HepG2 (cell line): ENCODE results near the gene TNFSF12. TPM values are rescaled to one million over a fixed set of nuclear protein-coding genes. Genes with fewer than 3 reads are reported as not detected.

Experiments
- ARNT2 ChIP-seq: sonication (generic); formaldehyde crosslinking; IDR thresholded peaks from 2 replicates; pipeline ENCODE4 v1.8.0; 2022; ENCODE audit warnings: mild to moderate bottlenecking, low read depth, missing genetic modification reagents, moderate library complexity
- BRCA1 ChIP-seq: sonication (generic); formaldehyde crosslinking; IDR thresholded peaks from 2 replicates; pipeline ENCODE4 v1.4.0; 2020; ENCODE audit warnings: missing genetic modification reagents
- GABPA ChIP-seq, 2 experiments: IDR thresholded peaks; 2 replicates each; pipeline ENCODE4 v1.6.1; 2011 to 2016; ENCODE audit warnings: low read depth in 2 of 2, low read length in 1 of 2, missing biosample characterization in 1 of 2, missing genetic modification characterization in 1 of 2
- JUNB ChIP-seq: sonication (generic); formaldehyde crosslinking; IDR thresholded peaks from 2 replicates; pipeline ENCODE4 v1.8.0; 2022; ENCODE audit warnings: missing genetic modification reagents, mild to moderate bottlenecking, borderline replicate concordance
- KIAA2018 ChIP-seq: sonication (generic); formaldehyde crosslinking; IDR thresholded peaks from 2 replicates; pipeline ENCODE4 v1.5.0; 2020; ENCODE audit warnings: mild to moderate bottlenecking, missing genetic modification reagents, borderline replicate concordance
- MED1 ChIP-seq: sonication (generic); formaldehyde crosslinking; IDR thresholded peaks from 2 replicates; pipeline ENCODE4 v1.4.0; 2020; ENCODE audit warnings: missing genetic modification reagents
- MEIS2 ChIP-seq: sonication (generic); formaldehyde crosslinking; IDR thresholded peaks from 2 replicates; pipeline ENCODE4 v1.9.0; 2021; ENCODE audit warnings: mild to moderate bottlenecking, missing genetic modification reagents
- TAF1 ChIP-seq: sonication (generic); formaldehyde crosslinking; IDR thresholded peaks from 2 replicates; pipeline ENCODE4 v1.4.0; 2020; ENCODE audit warnings: missing genetic modification reagents
- TCF7 ChIP-seq: sonication (generic); IDR thresholded peaks from 2 replicates; pipeline ENCODE4 v1.6.1; 2016; ENCODE audit warnings: antibody characterized with exemption, low read depth
- ZBTB21 ChIP-seq: sonication (generic); formaldehyde crosslinking; IDR thresholded peaks from 2 replicates; pipeline ENCODE4 v1.4.0; 2020; ENCODE audit warnings: missing genetic modification reagents
- ZNF263 ChIP-seq: sonication (generic); formaldehyde crosslinking; IDR thresholded peaks from 2 replicates; pipeline ENCODE4 v1.4.0; 2020; ENCODE audit warnings: missing genetic modification reagents
- ZNF605 ChIP-seq: sonication (generic); formaldehyde crosslinking; IDR thresholded peaks from 2 replicates; pipeline ENCODE4 v1.8.0; 2022; ENCODE audit warnings: mild to moderate bottlenecking, missing genetic modification reagents
- polyA plus RNA-seq, 8 experiments: library from polyadenylated mRNA; depleted of rRNA in 3 of 8; stranded (reverse) in 7 of 8; unstranded in 1 of 8; fragments of >200 nt; fragmentation: Illumina TruSeq in 4 of 8; extraction: Trizol in 4 of 8; gene quantifications; 2 replicates each; pipeline versions ENCODE4 v1.2.1 to v1.2.3, GENCODE V29; 2011 to 2016; ENCODE audit warnings: low read depth in 4 of 8, missing spikeins in 1 of 8, mixed read lengths in 1 of 8; ENCODE audit not compliant: insufficient read depth in 1 of 8
- total RNA-seq, 5 experiments: library from RNA; depleted of rRNA; stranded (reverse); fragments of >200 nt; fragmentation: Illumina TruSeq; extraction: Trizol; gene quantifications; 2 replicates each; pipeline ENCODE4 v1.2.3, GENCODE V29; 2016; ENCODE audit warnings: low read depth in 1 of 5
- TF ChIP-seq, protein P1 (sequence below): sonication (generic); formaldehyde crosslinking; IDR thresholded peaks from 2 replicates; pipeline ENCODE4 v1.4.0; 2020; ENCODE audit warnings: missing genetic modification reagents
- TF ChIP-seq, protein P2 (sequence below): sonication (generic); formaldehyde crosslinking; IDR thresholded peaks from 2 replicates; pipeline ENCODE4 v1.5.0; 2020; ENCODE audit warnings: mild to moderate bottlenecking, missing genetic modification reagents
- TF ChIP-seq, protein P3 (sequence below): sonication (generic); formaldehyde crosslinking; IDR thresholded peaks from 2 replicates; pipeline ENCODE4 v1.4.0; 2020; ENCODE audit warnings: mild to moderate bottlenecking, missing genetic modification reagents, borderline replicate concordance

TNFSF12 gene
- total and polyA plus RNA-seq, 2 of the 13 experiments (the other 11 are each of a cell fraction or from before 2014, with no cell fraction given), result 0.93 to 7.2 TPM

DNA sequence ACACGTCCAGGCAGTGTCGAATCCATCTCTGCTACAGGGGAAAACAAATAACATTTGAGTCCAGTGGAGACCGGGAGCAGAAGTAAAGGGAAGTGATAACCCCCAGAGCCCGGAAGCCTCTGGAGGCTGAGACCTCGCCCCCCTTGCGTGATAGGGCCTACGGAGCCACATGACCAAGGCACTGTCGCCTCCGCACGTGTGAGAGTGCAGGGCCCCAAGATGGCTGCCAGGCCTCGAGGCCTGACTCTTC is 23.4 kb downstream of the TNFSF12 start (continued):
- TF ChIP-seq KIAA2018 (CRISPR knock-in tag) (no peak; the same call in 1 of the 2 replicates), MED1 (CRISPR knock-in tag) (peak; percentile 76), ZNF605 (CRISPR knock-in tag) (no peak; the same call in 1 of the 2 replicates), TAF1 (CRISPR knock-in tag) (no peak), BRCA1 (CRISPR knock-in tag) (peak; percentile 76; the same call in 1 of the 2 replicates), GABPA (IDR thresholded peaks at IDR 0.05; ENCODE audit: low read depth, low read length) (peak; percentile 79), GABPA (CRISPR knock-in tag; IDR thresholded peaks at IDR 0.05; ENCODE audit: low read depth) (peak; percentile 97), ARNT2 (peak; percentile 69; the same call in 1 of the 2 replicates), MEIS2 (CRISPR knock-in tag) (0 out of 2 replicates have a peak, but pooled peaks have one; percentile 92), TCF7 (no peak), JUNB (CRISPR knock-in tag) (no peak), ZNF263 (CRISPR knock-in tag) (0 out of 2 replicates have a peak, but pooled peaks have one; percentile 54), ZBTB21 (CRISPR knock-in tag) (peak; percentile 82; the same call in 1 of the 2 replicates)
- TF ChIP-seq, protein P1, sequence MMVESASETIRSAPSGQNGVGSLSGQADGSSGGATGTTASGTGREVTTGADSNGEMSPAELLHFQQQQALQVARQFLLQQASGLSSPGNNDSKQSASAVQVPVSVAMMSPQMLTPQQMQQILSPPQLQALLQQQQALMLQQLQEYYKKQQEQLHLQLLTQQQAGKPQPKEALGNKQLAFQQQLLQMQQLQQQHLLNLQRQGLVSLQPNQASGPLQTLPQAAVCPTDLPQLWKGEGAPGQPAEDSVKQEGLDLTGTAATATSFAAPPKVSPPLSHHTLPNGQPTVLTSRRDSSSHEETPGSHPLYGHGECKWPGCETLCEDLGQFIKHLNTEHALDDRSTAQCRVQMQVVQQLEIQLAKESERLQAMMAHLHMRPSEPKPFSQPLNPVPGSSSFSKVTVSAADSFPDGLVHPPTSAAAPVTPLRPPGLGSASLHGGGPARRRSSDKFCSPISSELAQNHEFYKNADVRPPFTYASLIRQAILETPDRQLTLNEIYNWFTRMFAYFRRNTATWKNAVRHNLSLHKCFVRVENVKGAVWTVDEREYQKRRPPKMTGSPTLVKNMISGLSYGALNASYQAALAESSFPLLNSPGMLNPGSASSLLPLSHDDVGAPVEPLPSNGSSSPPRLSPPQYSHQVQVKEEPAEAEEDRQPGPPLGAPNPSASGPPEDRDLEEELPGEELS (CRISPR knock-in tag), result 0 out of 2 replicates have a peak, but pooled peaks have one; percentile 52
- TF ChIP-seq, protein P2, sequence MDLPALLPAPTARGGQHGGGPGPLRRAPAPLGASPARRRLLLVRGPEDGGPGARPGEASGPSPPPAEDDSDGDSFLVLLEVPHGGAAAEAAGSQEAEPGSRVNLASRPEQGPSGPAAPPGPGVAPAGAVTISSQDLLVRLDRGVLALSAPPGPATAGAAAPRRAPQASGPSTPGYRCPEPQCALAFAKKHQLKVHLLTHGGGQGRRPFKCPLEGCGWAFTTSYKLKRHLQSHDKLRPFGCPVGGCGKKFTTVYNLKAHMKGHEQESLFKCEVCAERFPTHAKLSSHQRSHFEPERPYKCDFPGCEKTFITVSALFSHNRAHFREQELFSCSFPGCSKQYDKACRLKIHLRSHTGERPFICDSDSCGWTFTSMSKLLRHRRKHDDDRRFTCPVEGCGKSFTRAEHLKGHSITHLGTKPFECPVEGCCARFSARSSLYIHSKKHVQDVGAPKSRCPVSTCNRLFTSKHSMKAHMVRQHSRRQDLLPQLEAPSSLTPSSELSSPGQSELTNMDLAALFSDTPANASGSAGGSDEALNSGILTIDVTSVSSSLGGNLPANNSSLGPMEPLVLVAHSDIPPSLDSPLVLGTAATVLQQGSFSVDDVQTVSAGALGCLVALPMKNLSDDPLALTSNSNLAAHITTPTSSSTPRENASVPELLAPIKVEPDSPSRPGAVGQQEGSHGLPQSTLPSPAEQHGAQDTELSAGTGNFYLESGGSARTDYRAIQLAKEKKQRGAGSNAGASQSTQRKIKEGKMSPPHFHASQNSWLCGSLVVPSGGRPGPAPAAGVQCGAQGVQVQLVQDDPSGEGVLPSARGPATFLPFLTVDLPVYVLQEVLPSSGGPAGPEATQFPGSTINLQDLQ (CRISPR knock-in tag), result no peak
- TF ChIP-seq, protein P3, sequence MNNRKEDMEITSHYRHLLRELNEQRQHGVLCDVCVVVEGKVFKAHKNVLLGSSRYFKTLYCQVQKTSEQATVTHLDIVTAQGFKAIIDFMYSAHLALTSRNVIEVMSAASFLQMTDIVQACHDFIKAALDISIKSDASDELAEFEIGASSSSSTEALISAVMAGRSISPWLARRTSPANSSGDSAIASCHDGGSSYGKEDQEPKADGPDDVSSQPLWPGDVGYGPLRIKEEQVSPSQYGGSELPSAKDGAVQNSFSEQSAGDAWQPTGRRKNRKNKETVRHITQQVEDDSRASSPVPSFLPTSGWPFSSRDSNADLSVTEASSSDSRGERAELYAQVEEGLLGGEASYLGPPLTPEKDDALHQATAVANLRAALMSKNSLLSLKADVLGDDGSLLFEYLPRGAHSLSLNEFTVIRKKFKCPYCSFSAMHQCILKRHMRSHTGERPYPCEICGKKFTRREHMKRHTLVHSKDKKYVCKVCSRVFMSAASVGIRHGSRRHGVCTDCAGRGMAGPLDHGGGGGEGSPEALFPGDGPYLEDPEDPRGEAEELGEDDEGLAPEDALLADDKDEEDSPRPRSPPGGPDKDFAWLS (CRISPR knock-in tag), result no peak
